Thoracic aorta (tissue), 2 donors: ENCODE measurements around the gene NUDT22. TPM values are rescaled to one million over a fixed set of nuclear protein-coding genes. Genes with fewer than 3 reads are reported as not detected.

Experiments
- ATAC-seq: fragments of 150-250 bp; one replicate; pipeline ENCODE4 v1.8.0; 2017; ENCODE audit warnings: low read depth; ENCODE audit not compliant: insufficient number of reproducible peaks, low FRiP score
- DNase-seq: peaks from one replicate; pipeline ENCODE4 v3.0.0-alpha.2; 2020; ENCODE audit warnings: low spot score
- H3K27ac ChIP-seq, 2 donors: fragments of 200-600 bp; sonication (generic); 1 replicate in 1 of 2; 2 replicates in 1 of 2; pipeline ENCODE4 v1.5.1; 2016; ENCODE audit warnings: mild to moderate bottlenecking in 2 of 2, moderate library complexity in 2 of 2
- H3K27me3 ChIP-seq: fragments of 200-600 bp; sonication (generic); replicated peaks from 2 replicates; pipeline ENCODE4 v1.6.0; 2016; ENCODE audit warnings: mild to moderate bottlenecking; ENCODE audit not compliant: insufficient read depth
- H3K36me3 ChIP-seq: fragments of 200-600 bp; sonication (generic); one replicate; pipeline ENCODE4 v1.5.1; 2016
- H3K4me1 ChIP-seq, 2 donors: fragments of 200-600 bp; sonication (generic); 1 replicate in 1 of 2; 2 replicates in 1 of 2; pipeline versions ENCODE4 v1.5.1 to v1.6.0; 2016; ENCODE audit warnings: low read depth in 2 of 2, mild to moderate bottlenecking in 1 of 2; ENCODE audit not compliant: control insufficient read depth in 1 of 2
- H3K4me3 ChIP-seq: fragments of 200-600 bp; sonication (generic); 2 replicates; pipeline ENCODE4 v1.5.1; 2016; ENCODE audit warnings: mild to moderate bottlenecking
- H3K9me3 ChIP-seq: fragments of 200-600 bp; sonication (generic); 2 replicates; pipeline ENCODE4 v1.5.1; 2016
- CTCF ChIP-seq: fragments of 200-600 bp; sonication (generic); IDR thresholded peaks from one replicate; pipeline ENCODE4 v1.5.1; 2019; ENCODE audit warnings: antibody characterized with exemption
- total RNA-seq, 2 donors: library from RNA; depleted of rRNA; stranded (reverse); fragments of >200 nt; gene quantifications; one replicate each; pipeline versions ENCODE4 v1.1.0 to v1.2.3, GENCODE V29; 2016

Gene NUDT22
- total RNA-seq, 2 donors from 2014 or later = 52.3 to 61.6 TPM

- Histone ChIP-seq H3K27me3 (no peaks in the 10 kb centered on the region), H3K27ac (no peak overlapping the region), H3K4me1 (no peaks in the 10 kb centered on the region), H3K4me3 (no peak overlapping the region), H3K36me3 (peaks cover 52% of the 10 kb centered on the region), H3K9me3 (no peaks in the 10 kb centered on the region)
- DNase-seq (no peak), ATAC-seq (no peak)
- no peak for TF ChIP-seq CTCF
These were observed 23.1 kb upstream of the NUDT22 start for GRCh38 chr11:64202992-64203391.

- Histone ChIP-seq H3K9me3 (no peaks in the 10 kb centered on the region), H3K4me1 (no peaks in the 10 kb centered on the region), H3K27ac (no peak overlapping the region), H3K36me3 (peaks cover 46% of the 10 kb centered on the region), H3K27me3 (no peaks in the 10 kb centered on the region), H3K4me3 (no peak overlapping the region)
- DNase-seq = no peak
- TF ChIP-seq CTCF = no peak
- no peak for ATAC-seq
These were observed 22.5 kb upstream of the NUDT22 start for GRCh38 chr11:64203421-64204079.

- ATAC-seq (no peak), DNase-seq (no peak)
- no peak for TF ChIP-seq CTCF
- no peak overlapping the region for H3K27ac ChIP-seq
- H3K9me3 ChIP-seq = no peaks in the 10 kb centered on the region
- H3K4me3 ChIP-seq = no peak overlapping the region
- peaks cover 41% of the 10 kb centered on the region for H3K36me3 ChIP-seq
- H3K4me1 ChIP-seq = no peaks in the 10 kb centered on the region
- H3K27me3 ChIP-seq = no peaks in the 10 kb centered on the region
These were observed 22.0 kb upstream of the NUDT22 start for GRCh38 chr11:64204080-64204440.

- Histone ChIP-seq H3K27me3 (no peaks in the 10 kb centered on the region), H3K4me1 (no peaks in the 10 kb centered on the region), H3K4me3 (no peak overlapping the region), H3K27ac (no peak overlapping the region), H3K9me3 (no peaks in the 10 kb centered on the region), H3K36me3 (peaks cover 36% of the 10 kb centered on the region)
- DNase-seq (no peak), ATAC-seq (peak; percentile 41)
- peak; percentile 46 for TF ChIP-seq CTCF
These were observed 21.5 kb upstream of the NUDT22 start for GRCh38 chr11:64204464-64204989.

GRCh38 chr11:64206457-64207255 lies 19.4 kb upstream of the NUDT22 start, which contains the start of gene FERMT3:
TSS of gene FERMT3 (plus strand) at chr11:64206721. CDS start at chr11:64207365, 644 bp downstream.
- H3K4me1 ChIP-seq = no peaks in the 10 kb centered on the region
- H3K9me3 ChIP-seq = no peaks in the 10 kb centered on the region
- H3K27ac ChIP-seq = peak within 1 kb of the TSS; percentile 34 to 65
- H3K27me3 ChIP-seq = no peaks in the 10 kb centered on the region
- peaks cover 20% of the 10 kb centered on the region for H3K36me3 ChIP-seq
- peak within 1 kb of the TSS; percentile 68 for H3K4me3 ChIP-seq
- DNase-seq (no peak), ATAC-seq (no peak)
- no peak for TF ChIP-seq CTCF
